HG02885 (cell line): ENCODE data around the gene SIK3.
"Not testable (repeated sequence)": the region's sequence is repeated elsewhere in the genome, so short reads cannot be mapped to it uniquely, and the experiment has no call there.

Experiments
- ATAC-seq: cut with Tn5 transposase; IDR thresholded peaks from one replicate; pipeline ENCODE4 v1.9.1; 2021; ENCODE audit warnings: mild to moderate bottlenecking; ENCODE audit not compliant: unreplicated experiment, poor library complexity

SIK3 gene

GRCh38 chr11:117098269-117099232 lies at the start of gene SIK3:
TSS of gene SIK3 (minus strand) at chr11:117098428. CDS start at chr11:117098415, 13 bp downstream.
- ATAC-seq: peak; percentile 79

GRCh38 chr11:117146521-117146920 lies 48.3 kb upstream of the SIK3 start:
- no peak for ATAC-seq

- no peak for ATAC-seq
Measured at GRCh38 chr11:117145393-117145761, 47.1 kb upstream of the SIK3 start.

- peak; percentile 47 for ATAC-seq
Measured at GRCh38 chr11:117144477-117145392, 46.5 kb upstream of the SIK3 start.

- ATAC-seq: peak; percentile 96
Measured at GRCh38 chr11:117143871-117144476, 45.7 kb upstream of the SIK3 start, which contains the start of gene PAFAH1B2. TSS of gene PAFAH1B2 (plus strand) at chr11:117144287. CDS start at chr11:117152448, 8,161 bp downstream.

GRCh38 chr11:117143390-117143789 lies 45.2 kb upstream of the SIK3 start:
- ATAC-seq: no peak

- not testable (repeated sequence) for ATAC-seq
Measured at GRCh38 chr11:117137223-117138086, 39.2 kb upstream of the SIK3 start.

- not testable (repeated sequence) for ATAC-seq
Measured at GRCh38 chr11:117134979-117135378, 36.8 kb upstream of the SIK3 start.

- no peak for ATAC-seq
Measured at GRCh38 chr11:117134431-117134830, 36.2 kb upstream of the SIK3 start.

GRCh38 chr11:117130879-117131278 lies 32.7 kb upstream of the SIK3 start:
- no peak for ATAC-seq

- ATAC-seq: not testable (repeated sequence)
Measured at GRCh38 chr11:117130396-117130795, 32.2 kb upstream of the SIK3 start.

GRCh38 chr11:117128289-117128688 lies 30.1 kb upstream of the SIK3 start:
- no peak for ATAC-seq

GRCh38 chr11:117127171-117127901 lies 29.1 kb upstream of the SIK3 start:
- no peak for ATAC-seq

- no peak for ATAC-seq
Measured at GRCh38 chr11:117126223-117126965, 28.2 kb upstream of the SIK3 start.

GRCh38 chr11:117122556-117122955 lies 24.3 kb upstream of the SIK3 start:
- ATAC-seq: no peak

GRCh38 chr11:117121176-117121575 lies 22.9 kb upstream of the SIK3 start:
- ATAC-seq: no peak

- ATAC-seq: no peak
Measured at GRCh38 chr11:117117681-117118080, 19.5 kb upstream of the SIK3 start.

- ATAC-seq: not testable (repeated sequence)
Measured at GRCh38 chr11:117112939-117113338, 14.7 kb upstream of the SIK3 start.
